Measurements from ENCODE around the gene RNF144A.

Gene RNF144A

DNA sequence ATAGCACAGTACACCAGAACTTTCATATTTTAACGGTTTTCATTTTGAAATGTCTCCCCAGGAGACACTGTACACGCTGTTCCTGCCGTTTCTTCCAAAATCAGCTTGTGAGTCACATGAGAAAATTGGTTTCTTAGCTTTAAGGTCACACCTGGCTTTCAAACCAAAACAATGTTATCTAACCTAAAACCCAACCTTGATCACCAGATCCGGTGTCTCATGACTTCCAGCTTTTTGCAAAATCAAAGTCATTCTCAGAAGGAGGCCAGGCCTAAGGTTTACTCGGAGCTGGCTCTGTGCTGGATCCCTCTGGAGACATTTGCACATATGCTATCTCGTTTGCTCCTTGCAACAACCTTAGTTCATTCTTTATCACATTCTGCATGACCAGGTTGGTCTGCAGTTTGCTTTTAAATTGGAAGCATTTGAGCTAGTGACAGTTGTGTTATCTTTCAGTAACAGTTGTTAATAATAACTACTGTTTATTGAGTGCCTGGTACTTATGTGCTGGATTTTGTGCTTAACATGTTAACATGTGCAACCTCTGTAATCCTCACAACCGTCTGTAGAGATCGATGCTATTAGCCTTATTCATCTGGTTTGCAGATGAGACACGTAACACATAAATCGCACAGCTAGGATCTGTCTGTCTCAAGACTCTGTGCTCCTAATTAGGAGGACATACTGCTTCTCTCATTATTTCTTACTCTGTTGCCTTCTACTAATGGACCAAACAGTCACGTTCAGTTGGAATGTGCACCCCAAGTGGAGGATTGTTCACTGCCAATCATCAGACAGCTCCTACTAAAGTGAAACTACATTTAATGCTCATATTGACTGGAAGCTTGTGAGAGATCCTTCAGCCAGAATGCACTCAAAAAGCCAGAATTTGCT is 105.5 kb downstream of the RNF144A start:
- DNase-seq (ENCODE audit: low read depth): no peak

DNA sequence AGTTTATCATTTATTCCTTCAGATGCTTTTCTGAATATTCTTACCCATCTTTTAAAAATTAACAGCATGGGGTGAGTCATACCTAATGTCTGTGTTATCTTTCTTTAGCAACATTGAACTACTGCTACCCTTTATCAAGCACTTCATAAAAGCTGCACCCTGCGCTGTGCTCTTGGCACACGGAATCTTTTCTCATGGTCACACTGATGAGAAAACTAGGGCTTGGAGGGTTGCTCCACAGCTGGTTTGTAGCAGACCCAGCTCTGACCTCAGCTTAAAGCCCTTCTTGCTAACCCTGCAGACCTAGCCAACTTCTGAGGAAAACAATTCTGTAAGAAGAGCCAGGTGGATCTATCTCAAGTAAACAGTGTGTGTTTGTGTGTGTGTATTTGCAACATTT is 106.3 kb downstream of the RNF144A start:
- DNase-seq (ENCODE audit: low read depth): peak; percentile 27

DNA sequence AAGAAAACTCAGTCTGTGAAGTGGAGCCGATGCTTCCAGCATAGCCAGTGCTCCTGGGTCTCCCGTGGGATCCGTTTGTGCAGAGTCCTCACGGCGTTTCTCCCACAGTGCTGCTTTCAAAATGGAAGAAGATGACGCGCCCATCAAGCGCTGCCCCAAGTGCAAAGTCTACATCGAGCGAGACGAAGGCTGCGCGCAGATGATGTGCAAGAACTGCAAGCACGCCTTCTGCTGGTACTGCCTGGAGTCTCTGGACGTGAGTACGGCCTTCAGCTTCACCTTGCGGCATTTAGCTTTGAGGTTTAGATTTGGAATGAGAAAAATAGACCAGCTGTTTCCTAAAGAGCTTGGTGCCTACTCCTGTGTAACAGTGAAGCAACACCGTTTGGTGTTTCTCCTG is 107.0 kb downstream of the RNF144A start:
- no peak for DNase-seq (ENCODE audit: low read depth)

DNA sequence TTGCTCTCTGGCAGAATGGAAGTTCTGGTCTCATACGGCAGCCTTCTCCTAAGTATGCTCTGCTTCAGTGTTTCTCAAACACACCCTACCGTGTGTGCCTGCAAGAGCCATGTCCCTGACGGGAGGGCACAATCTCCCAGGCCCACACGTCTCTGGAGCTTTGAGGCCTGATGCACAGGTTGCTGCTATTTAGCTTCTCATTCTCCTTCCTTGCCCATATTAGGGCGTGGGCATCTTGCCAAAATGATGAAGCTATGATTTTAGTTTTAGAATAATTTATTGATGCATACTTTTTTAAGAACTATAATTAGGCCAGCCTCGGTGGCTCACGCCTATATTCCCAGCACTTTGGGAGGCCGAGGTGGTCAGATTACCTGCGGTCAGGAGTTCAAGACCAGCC is 107.9 kb downstream of the RNF144A start:
- DNase-seq (ENCODE audit: low read depth): no peak

DNA sequence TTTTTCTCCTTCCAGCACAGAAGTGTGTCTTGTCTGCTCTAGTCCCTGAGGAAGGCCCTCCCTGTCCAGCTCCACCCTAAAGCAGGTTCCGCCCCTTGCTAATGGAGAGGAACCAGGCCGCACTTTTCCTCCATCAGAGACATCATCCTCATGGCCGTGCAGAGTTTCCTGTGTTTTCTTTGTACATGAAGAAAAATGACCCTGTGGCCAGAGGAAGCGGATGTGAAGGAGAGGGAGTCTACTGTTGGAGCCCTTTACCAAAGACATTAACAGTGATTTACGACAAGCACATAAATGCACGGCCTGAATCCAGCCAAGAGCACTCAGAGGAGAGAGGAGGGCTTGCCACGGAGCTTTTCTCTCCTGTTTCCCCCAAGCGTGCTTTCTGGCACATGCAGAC is 109.5 kb downstream of the RNF144A start:
- no peak for DNase-seq (ENCODE audit: low read depth)

DNA sequence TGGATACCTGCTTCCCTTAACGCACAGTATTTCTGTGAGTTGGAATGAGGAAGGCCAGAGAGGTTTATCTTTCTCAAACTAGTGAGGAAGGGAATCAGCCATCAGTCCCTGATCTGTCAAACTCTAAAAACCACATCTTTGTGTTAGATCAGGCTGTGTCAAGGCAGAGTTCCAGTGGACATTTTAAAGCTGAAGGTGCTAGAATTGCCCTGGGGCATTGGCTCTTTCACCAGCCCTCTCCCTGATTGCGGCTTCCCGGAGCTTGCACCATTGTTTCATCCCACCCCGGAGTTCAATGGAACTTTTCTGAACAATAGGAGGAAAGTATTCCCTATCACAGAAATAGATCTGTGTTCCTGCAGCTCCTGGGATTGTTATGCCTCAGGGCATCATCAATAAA is 110.2 kb downstream of the RNF144A start:
- DNase-seq (ENCODE audit: low read depth): no peak

DNA sequence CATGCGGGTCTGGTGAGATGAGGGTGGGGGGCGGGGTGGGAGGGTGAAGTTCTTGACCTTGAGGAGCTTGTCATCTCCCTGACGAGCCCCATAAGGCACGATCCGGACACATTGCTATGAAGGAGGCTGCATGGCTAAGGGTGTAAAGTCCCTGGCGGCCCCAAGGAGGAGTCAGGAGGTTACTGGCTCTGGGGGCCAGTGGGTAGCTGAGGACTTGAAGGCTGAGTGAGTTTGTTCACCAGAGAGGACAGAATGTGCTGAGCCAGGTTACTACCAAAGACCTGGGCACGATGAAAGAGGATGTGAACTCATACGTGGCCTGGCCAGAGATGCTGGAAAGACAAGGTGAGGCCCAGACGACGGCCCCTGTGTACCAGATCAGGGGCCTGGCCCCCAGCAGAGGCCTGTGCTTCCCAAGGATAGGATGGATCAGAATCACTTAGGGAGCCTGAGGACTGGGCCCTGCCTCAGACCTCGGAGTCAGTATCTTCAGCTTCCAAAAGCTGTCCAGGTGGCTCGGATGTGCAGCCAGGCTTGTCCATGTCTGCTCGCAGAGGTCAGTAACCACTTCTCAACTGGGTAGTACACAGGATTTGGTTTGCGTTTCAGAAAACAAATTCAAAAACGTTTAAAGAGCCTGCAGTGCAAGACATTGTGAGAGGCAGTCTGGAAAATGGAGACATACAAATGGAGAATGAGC is 110.9 kb downstream of the RNF144A start:
- DNase-seq (ENCODE audit: low read depth): no peak

DNA sequence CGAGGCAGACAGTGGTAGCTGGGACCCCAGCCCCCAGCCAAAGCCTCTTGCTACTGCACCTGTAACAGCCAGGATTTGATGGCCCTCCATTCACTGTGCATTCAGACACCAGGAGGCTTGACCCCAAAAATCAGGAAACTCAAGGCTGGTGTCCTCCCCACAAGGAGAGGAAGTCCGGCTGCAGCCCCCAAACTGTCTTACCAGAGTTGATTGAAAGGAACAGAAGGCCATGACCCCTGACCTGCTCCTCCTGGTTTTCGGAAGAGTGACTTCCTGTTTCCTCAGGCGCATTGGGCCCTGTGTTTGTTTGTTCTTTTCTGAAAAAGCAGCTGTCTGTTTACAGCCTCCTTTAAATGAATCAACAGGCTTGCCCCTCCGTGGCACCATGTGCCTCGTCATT is 111.6 kb downstream of the RNF144A start:
- DNase-seq (ENCODE audit: low read depth): no peak

DNA sequence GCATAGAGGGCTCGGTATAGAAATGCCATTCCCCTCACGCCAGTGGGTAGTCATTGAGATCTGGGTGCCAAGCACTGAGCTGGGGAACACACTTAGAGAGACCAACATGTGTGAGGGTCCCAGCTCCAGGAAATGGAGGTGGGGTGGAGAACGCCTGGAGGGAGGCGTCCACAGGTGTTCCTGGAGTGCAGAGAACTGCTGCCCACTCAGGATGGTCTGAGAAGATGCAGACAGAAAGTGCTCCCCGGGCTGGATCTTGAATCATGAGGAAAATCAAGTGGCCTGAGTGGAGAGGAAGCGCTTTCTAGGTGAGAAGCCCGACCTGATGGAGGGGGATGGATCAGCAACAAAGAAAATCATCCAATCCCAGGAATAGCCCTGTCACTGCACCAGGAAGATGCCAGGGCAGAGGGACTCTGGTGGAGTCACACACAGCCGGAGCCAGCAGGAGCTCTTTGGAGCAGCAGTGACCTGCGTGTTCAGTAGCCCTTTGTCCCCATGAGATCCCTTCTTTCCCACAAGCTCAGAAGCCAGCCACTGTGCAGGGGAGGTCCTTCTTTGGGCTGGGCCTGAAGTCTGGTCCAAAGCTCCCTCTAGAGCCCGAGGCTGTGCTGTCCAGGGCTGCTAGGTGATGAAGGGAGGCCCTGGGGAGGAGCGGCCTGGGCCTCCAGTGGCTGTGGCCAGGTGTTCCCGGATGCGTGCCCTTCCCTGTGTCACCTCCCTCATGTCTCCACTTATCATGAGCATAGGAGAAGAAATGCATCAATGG is 112.3 kb downstream of the RNF144A start:
- DNase-seq (ENCODE audit: low read depth): no peak

DNA sequence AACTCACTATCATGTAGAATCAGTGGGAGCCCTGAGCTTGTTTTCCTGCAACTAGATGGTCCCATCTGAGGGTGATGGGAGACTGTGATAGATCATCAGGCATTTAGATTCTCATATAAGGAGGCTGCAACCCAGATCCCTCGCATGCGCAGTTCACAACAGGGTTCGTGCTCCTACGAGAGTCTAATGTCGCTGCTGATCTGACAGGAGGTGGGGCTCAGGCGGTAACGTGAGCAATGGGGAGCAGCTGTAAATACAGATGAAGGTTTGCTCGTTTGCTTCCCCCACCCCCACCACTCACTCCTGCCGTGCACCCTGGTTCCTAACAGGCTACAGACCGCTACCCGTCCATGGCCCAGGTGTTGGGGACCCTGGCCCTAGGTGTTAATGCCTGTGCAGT is 113.6 kb downstream of the RNF144A start:
- DNase-seq (ENCODE audit: low read depth): no peak

DNA sequence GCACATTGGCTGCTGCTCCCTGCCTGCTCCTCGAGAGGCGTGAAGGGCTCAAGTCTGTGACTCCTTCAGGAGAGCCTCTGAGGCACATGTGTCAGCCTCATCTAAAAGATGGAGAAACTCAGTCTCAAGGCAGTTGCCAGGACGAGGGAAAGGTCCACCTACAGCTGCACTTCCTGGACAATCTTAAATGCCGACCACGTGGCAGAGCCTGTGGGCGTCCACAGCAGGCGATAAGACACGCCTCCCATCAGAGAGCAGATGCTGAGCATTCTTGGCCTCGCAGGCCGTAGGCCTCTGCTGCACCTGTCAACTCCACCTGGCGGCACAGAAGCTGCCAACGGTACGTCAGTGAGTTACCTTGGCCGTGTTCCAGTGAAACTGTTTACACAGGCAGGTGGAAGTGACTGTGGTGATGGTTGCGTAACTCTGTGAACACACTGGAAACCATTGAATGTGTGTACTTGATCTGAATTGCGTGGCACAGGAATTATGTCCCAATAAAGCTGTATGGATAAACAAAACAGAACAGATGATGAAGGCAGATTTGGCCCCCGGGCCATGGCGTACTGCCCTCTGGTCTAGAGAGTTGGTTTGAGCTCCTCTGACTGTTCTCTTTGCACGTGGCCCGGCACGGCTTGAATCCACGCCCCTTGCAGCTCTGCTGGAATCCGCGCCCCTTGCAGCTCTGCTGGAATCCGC is 114.5 kb downstream of the RNF144A start:
- DNase-seq (ENCODE audit: low read depth): peak; percentile 19

DNA sequence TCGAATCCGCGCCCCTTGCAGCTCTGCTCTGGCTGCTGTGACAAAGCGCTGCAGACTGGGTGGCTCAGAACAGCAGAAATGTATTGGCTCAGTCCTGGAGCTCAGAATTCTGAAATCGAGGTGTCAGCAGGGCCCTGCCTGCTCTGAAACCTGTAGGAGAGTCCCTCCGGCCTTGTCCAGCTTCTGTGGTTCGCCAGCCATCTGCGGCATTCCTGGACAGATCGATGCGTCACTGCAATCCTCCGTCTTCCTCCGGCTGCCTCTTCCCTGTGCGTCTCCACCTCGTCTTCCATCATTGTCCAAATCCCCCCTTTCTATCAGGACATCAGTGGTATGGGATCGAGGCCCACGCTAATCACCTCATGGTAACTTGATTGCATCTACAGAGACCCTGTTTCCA is 115.2 kb downstream of the RNF144A start:
- DNase-seq (ENCODE audit: low read depth): no peak

DNA sequence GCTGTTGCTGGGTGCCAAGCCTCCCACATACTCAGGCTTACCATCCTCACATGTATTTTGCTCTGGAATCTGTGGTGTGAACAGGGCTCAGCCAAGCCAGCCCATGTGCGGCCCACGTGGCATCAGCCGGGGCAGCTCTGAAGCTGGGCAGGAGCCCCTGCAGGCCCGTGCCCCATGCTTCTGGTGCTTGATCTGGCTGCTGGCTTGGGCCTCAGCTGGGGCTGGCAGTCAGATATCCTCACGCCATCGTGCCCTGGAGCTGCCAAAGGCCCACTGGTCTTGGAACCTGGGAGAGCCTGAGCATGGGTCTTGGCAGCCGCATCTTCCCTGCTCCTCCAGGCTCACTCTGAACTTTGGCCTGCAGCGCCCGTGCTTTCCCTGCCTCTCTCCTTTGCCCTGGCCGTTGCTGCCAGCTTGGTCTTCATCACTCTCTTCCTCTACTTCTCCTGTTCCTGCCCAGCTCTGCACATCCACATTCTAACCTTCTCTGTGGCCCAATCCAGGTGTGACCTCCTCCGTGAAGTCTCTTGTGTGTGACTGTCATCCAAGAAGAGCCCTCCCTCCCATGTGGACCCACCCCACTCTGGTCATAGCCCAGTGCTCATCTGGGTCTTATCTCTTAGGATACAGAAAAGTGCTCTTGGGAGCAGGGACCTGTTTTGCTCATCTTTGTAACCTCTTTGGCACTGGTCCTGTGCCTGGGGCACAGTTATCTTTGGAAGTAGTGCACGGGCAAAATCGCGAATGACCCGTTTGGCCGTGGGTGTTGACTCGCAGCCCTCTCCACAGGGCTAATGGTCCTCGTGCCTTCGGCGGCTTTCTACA is 116.1 kb downstream of the RNF144A start:
- DNase-seq (ENCODE audit: low read depth): no peak

DNA sequence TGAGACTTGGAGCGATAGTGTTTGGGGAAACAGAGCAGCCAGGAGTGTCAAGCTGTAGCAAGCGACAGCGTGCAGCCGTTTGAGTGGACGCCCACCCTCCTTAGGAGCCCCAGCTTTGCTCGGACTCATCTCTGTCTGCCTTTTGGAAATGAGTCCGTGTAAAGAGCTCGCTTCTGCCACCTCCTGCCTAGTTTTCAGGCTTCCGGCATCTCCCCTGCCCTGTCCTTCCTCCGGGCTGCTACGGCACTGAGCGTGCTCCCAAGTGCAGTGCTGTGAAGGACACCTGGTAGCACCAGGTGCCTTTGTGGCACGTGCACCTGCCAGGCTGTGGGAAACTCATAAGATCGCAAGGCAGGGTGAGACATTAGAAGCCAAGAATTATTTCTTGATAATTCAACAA is 117.1 kb downstream of the RNF144A start:
- DNase-seq (ENCODE audit: low read depth): no peak

DNA sequence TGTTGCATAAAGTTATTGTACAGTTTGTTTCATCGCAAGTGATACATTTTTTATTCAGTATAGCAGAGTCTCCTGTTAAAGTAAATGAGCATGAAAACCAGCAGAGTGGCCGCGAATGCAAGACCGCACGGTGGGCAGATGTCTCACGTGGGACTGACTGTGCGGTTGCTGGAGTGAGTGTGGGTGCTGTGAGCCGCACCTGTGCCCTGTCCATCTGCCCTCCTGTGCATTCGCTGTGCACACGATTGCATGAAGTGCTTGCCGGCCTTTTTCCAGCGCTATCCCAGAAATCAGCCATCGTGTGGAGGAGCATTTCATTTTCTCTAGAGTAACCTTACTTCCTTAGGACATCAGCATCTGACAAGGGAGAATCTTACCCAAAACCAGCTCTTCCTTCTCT is 118.7 kb downstream of the RNF144A start:
- no peak for DNase-seq (ENCODE audit: low read depth)

DNA sequence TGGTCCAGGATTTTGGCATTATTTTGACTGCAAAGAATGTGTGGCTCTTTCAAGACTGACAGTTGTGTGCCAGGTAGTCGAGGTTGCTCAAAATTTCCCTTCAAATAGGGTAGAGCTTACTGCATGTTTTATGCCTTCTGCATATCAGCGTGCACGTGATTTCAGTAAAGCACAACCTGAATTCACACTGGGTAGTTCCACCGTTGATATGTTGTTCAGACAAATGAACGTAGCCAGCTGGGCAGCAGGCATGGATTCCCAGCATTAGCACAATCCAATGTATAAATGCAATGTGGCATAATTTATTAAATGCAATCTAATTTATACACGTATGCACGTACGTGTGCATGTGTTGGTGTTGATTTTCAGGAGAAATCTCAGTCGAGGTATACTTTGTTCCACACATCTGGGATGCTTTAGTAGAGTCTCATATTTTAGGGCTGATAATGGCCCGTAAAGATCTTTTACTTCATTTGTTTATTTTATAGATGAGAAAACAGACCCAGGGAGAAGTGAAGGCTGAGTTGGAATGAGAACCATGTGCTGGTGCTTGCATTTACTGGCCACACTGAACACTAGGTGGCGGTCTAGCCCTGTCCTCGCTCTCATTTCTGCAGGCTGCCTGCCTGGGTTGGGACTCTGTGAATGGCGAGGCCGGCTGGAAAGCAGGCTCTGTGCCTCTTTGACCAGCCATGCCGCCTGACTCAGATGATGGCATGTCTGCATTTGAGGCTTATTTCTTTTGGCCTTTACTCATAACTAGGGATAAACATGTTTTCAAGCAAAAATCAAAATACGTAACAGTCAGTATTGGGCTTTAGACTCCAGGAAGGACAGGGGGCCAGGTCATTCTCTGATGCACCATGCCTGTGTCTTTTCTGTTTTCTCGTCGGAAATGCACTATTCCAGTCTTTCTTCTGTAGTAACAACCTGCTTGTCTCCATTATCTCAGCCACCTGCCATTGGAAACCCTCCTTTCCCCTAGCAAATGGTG is 120.4 kb downstream of the RNF144A start:
- peak; percentile 80 for DNase-seq (ENCODE audit: low read depth)

DNA sequence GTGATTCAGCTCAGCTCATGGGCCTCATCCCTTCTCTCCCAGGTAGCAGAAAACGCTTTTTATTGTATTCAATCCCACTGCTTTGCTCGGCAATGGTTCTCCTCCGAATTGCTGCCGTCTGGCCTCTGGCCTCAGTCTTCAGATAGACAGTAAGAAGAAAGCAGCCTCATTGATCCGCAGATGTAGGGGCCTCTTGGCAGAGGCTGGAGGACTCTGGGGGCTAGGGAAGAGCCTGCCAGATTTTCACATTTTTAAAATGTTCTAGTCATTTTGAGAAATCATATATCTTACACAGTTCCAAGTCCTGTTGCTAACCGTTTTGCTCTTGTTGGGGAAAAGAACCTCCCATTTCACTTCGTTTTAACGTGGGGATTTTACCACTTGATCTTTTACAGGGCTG is 123.3 kb downstream of the RNF144A start:
- no peak for DNase-seq (ENCODE audit: low read depth)

DNA sequence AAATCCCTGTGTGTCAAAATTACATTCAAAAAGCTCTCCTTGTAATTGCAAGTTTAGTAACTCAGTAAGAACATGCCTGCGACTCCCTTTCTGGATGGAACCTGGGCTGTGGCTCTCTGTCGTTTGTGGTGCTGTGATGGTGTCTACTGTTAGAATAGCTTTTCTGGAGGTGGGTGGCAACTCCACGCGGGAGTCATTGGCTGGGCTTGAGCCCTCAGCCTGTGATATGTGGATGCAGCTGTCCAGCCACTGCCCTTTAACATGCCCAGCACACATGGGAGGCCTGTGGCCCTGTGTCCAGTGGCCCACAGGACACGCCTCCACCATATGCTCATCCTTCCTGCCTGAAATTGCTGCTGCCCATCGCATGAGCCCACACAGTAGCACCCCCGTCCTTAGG is 124.2 kb downstream of the RNF144A start:
- DNase-seq (ENCODE audit: low read depth): no peak

DNA sequence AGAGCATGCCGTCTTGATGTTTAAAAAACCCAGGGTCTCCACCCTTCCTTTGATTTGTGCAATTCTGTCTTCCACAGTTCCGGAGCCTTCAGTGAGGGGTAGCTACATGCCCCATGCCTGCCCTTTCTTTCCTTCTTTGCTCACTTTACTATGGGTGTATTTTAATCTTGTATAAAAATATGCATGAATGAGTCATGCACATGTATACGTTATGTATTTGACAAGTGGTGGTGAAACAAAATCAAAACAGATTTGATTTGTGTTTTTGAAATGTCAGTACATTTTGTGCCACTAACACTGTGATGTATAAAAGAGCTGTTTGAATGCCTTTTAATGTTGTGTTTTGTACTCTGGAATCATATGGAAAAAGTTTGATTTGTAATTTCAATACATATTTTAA is 126.5 kb downstream of the RNF144A start:
- DNase-seq (ENCODE audit: low read depth): no peak
